ENCODE measurements around the gene PRAMEF18.
"Not testable (repeated sequence)": the region's sequence is repeated elsewhere in the genome, so short reads cannot be mapped to it uniquely, and the experiment has no call there.

DNA sequence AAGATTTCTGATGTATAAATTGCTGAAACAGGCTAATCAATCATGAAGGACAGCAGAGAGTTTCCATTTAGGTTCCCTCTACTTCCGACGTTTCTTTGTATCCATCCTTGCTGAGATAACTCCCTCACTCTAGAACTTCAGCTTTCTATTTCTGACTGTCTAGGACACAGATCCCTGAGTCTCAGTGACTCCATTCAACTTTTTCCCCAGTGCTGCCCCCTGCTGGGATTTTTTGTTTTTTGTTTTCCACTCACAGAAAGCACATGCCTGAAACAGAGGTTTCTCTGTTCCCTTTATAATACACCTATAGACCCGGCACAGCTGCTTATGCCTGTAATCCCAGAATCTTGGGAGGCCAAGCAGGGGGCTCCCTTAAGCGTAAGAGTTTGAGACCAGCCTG lies 3.2 kb downstream of the PRAMEF18 start:
- TF ChIP-seq CTCF (conservative IDR thresholded peaks at IDR 0.05 in 1 of 2, IDR thresholded peaks at IDR 0.05 in 1 of 2; ENCODE audit: low read depth in 1 of 2, low read length in 2 of 2); EZH2 (IDR thresholded peaks at IDR 0.05; ENCODE audit: low read length, missing control alignments): not testable (repeated sequence)
